H1 (cell line): ENCODE results near the gene SLC38A8. TPM values are rescaled to one million over a fixed set of nuclear protein-coding genes. Genes with fewer than 3 reads are reported as not detected.

Experiments
- CTCF ChIA-PET: fragments of 300-600 bp; sonication (Branson Sonifier 250); formaldehyde crosslinking; loops from one replicate; lab custom pipeline; 2021; ENCODE audit not compliant: partially characterized antibody; lab: Charles Lee
- POLR2A ChIA-PET: fragments of 300-600 bp; sonication (Branson Sonifier 250); formaldehyde crosslinking; loops from one replicate; lab custom pipeline; 2021; ENCODE audit warnings: inconsistent platforms; ENCODE audit not compliant: partially characterized antibody; lab: Charles Lee
- DNase-seq, 2 experiments: peaks; one replicate each; pipeline versions ENCODE4 v3.0.0 to v3.0.0-alpha.2; 2010 to 2022; ENCODE audit warnings: low spot score in 2 of 2, low read depth in 1 of 2, mixed read lengths in 1 of 2
- FAIRE-seq: peaks from 2 replicates; lab custom pipeline; 2011; peaks lifted over from hg19 to GRCh38; lab: Jason Lieb, UNC
- H2AFZ ChIP-seq: 2 replicates; pipeline ENCODE4 v1.8.1; 2012; ENCODE audit warnings: low read length, inconsistent platforms
- H2AK5ac ChIP-seq: 2 replicates; pipeline ENCODE4 v1.6.1; 2013; ENCODE audit warnings: low read depth, low read length
- H2BK120ac ChIP-seq: replicated peaks from 2 replicates; pipeline ENCODE3; 2013; ENCODE audit warnings: low read depth, low read length, inconsistent platforms
- H2BK12ac ChIP-seq: 2 replicates; pipeline ENCODE4 v1.6.1; 2013; ENCODE audit warnings: low read depth, low read length
- H2BK15ac ChIP-seq: 2 replicates; pipeline ENCODE4 v1.6.1; 2013; ENCODE audit warnings: low read length
- H2BK20ac ChIP-seq: 2 replicates; pipeline ENCODE4 v1.6.1; 2013; ENCODE audit warnings: low read length
- H2BK5ac ChIP-seq: 2 replicates; pipeline ENCODE4 v1.6.1; 2013; ENCODE audit warnings: low read depth, low read length
- H3K14ac ChIP-seq: 2 replicates; pipeline ENCODE4 v1.6.1; 2013; ENCODE audit warnings: inconsistent platforms; ENCODE audit not compliant: insufficient read length
- H3K18ac ChIP-seq: 2 replicates; pipeline ENCODE4 v1.6.1; 2013; ENCODE audit warnings: low read length; ENCODE audit errors: extremely low read depth
- H3K23ac ChIP-seq: 2 replicates; pipeline ENCODE4 v1.6.1; 2013; ENCODE audit warnings: inconsistent platforms; ENCODE audit not compliant: insufficient read length
- H3K23me2 ChIP-seq: 2 replicates; pipeline ENCODE4 v1.6.1; 2013; ENCODE audit warnings: low read depth, low read length
- H3K27ac ChIP-seq: 2 replicates; pipeline ENCODE4 v1.6.1; 2011; ENCODE audit warnings: low read depth, low read length, inconsistent platforms
- H3K27me3 ChIP-seq, 4 experiments: replicated peaks in 1 of 4; 1 replicate in 1 of 4; 2 replicates in 3 of 4; pipeline versions ENCODE4 v1.6.1 to v1.8.1; 2011 to 2013; ENCODE audit warnings: low read length in 3 of 4, mild to moderate bottlenecking in 3 of 4, inconsistent platforms in 2 of 4, mixed read lengths in 2 of 4, moderate library complexity in 1 of 4; ENCODE audit not compliant: control insufficient read depth in 3 of 4, insufficient read depth in 3 of 4; ENCODE audit errors: extremely low read depth in 1 of 4
- H3K36me3 ChIP-seq, 4 experiments: 2 replicates each; pipeline versions ENCODE4 v1.6.1 to v1.8.1; 2011 to 2013; ENCODE audit warnings: mild to moderate bottlenecking in 4 of 4, low read length in 3 of 4, moderate library complexity in 2 of 4, control low read depth in 1 of 4, inconsistent platforms in 1 of 4; ENCODE audit not compliant: insufficient read depth in 4 of 4, control insufficient read depth in 2 of 4
- H3K4ac ChIP-seq: replicated peaks from 2 replicates; pipeline ENCODE3; 2013; ENCODE audit warnings: low read length, low read depth, mixed read lengths, inconsistent platforms; ENCODE audit not compliant: insufficient read length
- H3K4me1 ChIP-seq, 4 experiments: replicated peaks in 1 of 4; 1 replicate in 1 of 4; 2 replicates in 3 of 4; pipeline versions ENCODE4 v1.6.1 to v1.8.1; 2011 to 2013; ENCODE audit warnings: low read length in 3 of 4, inconsistent platforms in 2 of 4, mixed read lengths in 1 of 4; ENCODE audit not compliant: insufficient read depth in 4 of 4, control insufficient read depth in 3 of 4
- H3K4me2 ChIP-seq, 2 experiments: 2 replicates each; pipeline versions ENCODE4 v1.6.1 to v1.8.1; 2011 to 2013; ENCODE audit warnings: low read depth in 2 of 2, low read length in 2 of 2, control low read depth in 1 of 2, inconsistent platforms in 1 of 2, mild to moderate bottlenecking in 1 of 2; ENCODE audit not compliant: insufficient read depth in 1 of 2
- H3K4me3 ChIP-seq, 4 experiments: fragments of 200-600, 300-600 bp in 1 of 4; sonication (generic), shearing (Covaris generic), sonication (Bioruptor Twin) in 1 of 4; 2 replicates each; pipeline versions ENCODE4 v1.5.1 to v1.8.1; 2011 to 2016; ENCODE audit warnings: low read length in 4 of 4, low read depth in 3 of 4, control low read depth in 2 of 4, inconsistent platforms in 2 of 4, mild to moderate bottlenecking in 2 of 4, mixed read lengths in 1 of 4, moderate library complexity in 1 of 4; ENCODE audit not compliant: insufficient read depth in 2 of 4; ENCODE audit errors: extremely low read depth in 1 of 4
- H3K56ac ChIP-seq: replicated peaks from 2 replicates; pipeline ENCODE3; 2013; ENCODE audit warnings: low read depth, mild to moderate bottlenecking, mixed read lengths, low read length, inconsistent platforms; ENCODE audit not compliant: insufficient read length
- H3K79me1 ChIP-seq: 2 replicates; pipeline ENCODE4 v1.6.1; 2013; ENCODE audit warnings: low read depth, low read length, control low read depth
- H3K79me2 ChIP-seq, 2 experiments: 2 replicates each; pipeline versions ENCODE4 v1.6.1 to v1.8.1; 2012 to 2013; ENCODE audit warnings: low read length in 2 of 2, mild to moderate bottlenecking in 2 of 2, inconsistent platforms in 1 of 2; ENCODE audit not compliant: insufficient read depth in 2 of 2, control insufficient read depth in 1 of 2
- H3K9ac ChIP-seq, 4 experiments: replicated peaks in 1 of 4; 1 replicate in 1 of 4; 2 replicates in 3 of 4; pipeline versions ENCODE4 v1.6.1 to v1.8.1; 2011 to 2013; ENCODE audit warnings: low read depth in 3 of 4, low read length in 3 of 4, control low read depth in 2 of 4, mild to moderate bottlenecking in 2 of 4, moderate library complexity in 2 of 4, inconsistent platforms in 1 of 4; ENCODE audit errors: extremely low read depth in 1 of 4
- H3K9me3 ChIP-seq, 2 experiments: 2 replicates each; pipeline versions ENCODE4 v1.6.1 to v1.8.1; 2012 to 2013; ENCODE audit warnings: mild to moderate bottlenecking in 2 of 2, moderate library complexity in 2 of 2, control low read depth in 1 of 2, inconsistent platforms in 1 of 2, low read depth in 1 of 2, low read length in 1 of 2, mixed read lengths in 1 of 2; ENCODE audit not compliant: insufficient read depth in 2 of 2
- H4K20me1 ChIP-seq, 2 experiments: replicated peaks in 1 of 2; 2 replicates each; pipeline versions ENCODE3 to v1.8.1; 2011 to 2013; ENCODE audit warnings: inconsistent platforms in 2 of 2, low read length in 2 of 2, mild to moderate bottlenecking in 1 of 2; ENCODE audit not compliant: insufficient read depth in 2 of 2, control insufficient read depth in 1 of 2
- H4K5ac ChIP-seq: 2 replicates; pipeline ENCODE4 v1.6.1; 2013; ENCODE audit warnings: low read length, low read depth, mixed read lengths, inconsistent platforms; ENCODE audit not compliant: insufficient read length
- H4K8ac ChIP-seq: 2 replicates; pipeline ENCODE4 v1.8.0; 2013; ENCODE audit warnings: mild to moderate bottlenecking, moderate library complexity, low read length, inconsistent platforms; ENCODE audit not compliant: insufficient read depth; ENCODE audit errors: extremely low read depth
- H4K91ac ChIP-seq: replicated peaks from 2 replicates; pipeline ENCODE3; 2013; ENCODE audit warnings: low read length, mixed read lengths, inconsistent platforms; ENCODE audit not compliant: insufficient read length
- ASH2L ChIP-seq: fragments of 200-600, 300-600 bp; sonication (generic); IDR thresholded peaks from one replicate; pipeline ENCODE4 v1.7.1; 2017; ENCODE audit warnings: low read length
- BACH1 ChIP-seq: IDR thresholded peaks from 2 replicates; pipeline ENCODE4 v1.6.1; 2012; ENCODE audit warnings: low read length, improper control_type of control experiment
- BCL11A ChIP-seq, 2 experiments: IDR thresholded peaks; one replicate each; pipeline ENCODE4 v1.6.1; 2011; ENCODE audit warnings: low read depth in 2 of 2, low read length in 2 of 2, mild to moderate bottlenecking in 2 of 2
- CEBPB ChIP-seq: IDR thresholded peaks from 2 replicates; pipeline ENCODE4 v1.6.1; 2012; ENCODE audit warnings: low read depth, low read length
- CHD1 ChIP-seq: IDR thresholded peaks from 2 replicates; pipeline ENCODE4 v1.6.1; 2012; ENCODE audit warnings: low read depth, low read length, improper control_type of control experiment
- CREB1 ChIP-seq: IDR thresholded peaks from 2 replicates; pipeline ENCODE4 v1.6.1; 2012; ENCODE audit warnings: inconsistent platforms
- EZH2 ChIP-seq: fragments of 200-600 bp; sonication (generic); IDR thresholded peaks from 2 replicates; pipeline ENCODE4 v1.7.1; 2012; ENCODE audit warnings: low read depth, mild to moderate bottlenecking, moderate library complexity, low read length, inconsistent platforms; ENCODE audit not compliant: severe bottlenecking
- GTF2F1 ChIP-seq: IDR thresholded peaks from 2 replicates; pipeline ENCODE4 v1.6.1; 2012; ENCODE audit warnings: low read depth, low read length, improper control_type of control experiment, borderline replicate concordance
- POLR2A ChIP-seq, 2 experiments: IDR thresholded peaks; 1 replicate in 1 of 2; 2 replicates in 1 of 2; pipeline ENCODE4 v1.6.1; 2011; ENCODE audit warnings: low read depth in 2 of 2, low read length in 2 of 2, mild to moderate bottlenecking in 2 of 2; ENCODE audit errors: control extremely low read depth in 1 of 2
- POU5F1 ChIP-seq: IDR thresholded peaks from 2 replicates; pipeline ENCODE4 v1.6.1; 2011; ENCODE audit warnings: low read depth, mild to moderate bottlenecking, low read length, moderate library complexity
- RBBP5 ChIP-seq: IDR thresholded peaks from 2 replicates; pipeline ENCODE4 v1.7.1; 2012; ENCODE audit warnings: low read depth, mild to moderate bottlenecking, inconsistent platforms, low read length, moderate library complexity, borderline replicate concordance
- RFX5 ChIP-seq: IDR thresholded peaks from 2 replicates; pipeline ENCODE4 v1.6.1; 2011; ENCODE audit warnings: low read depth, low read length, improper control_type of control experiment, borderline replicate concordance
- TAF7 ChIP-seq: optimal IDR thresholded peaks from 2 replicates; pipeline ENCODE3; 2011; ENCODE audit warnings: low read depth, mild to moderate bottlenecking, inconsistent platforms, low read length, moderate library complexity, borderline replicate concordance
- YY1 ChIP-seq: IDR thresholded peaks from 2 replicates; pipeline ENCODE4 v1.6.1; 2011; ENCODE audit warnings: low read depth, mild to moderate bottlenecking, low read length
- ZNF274 ChIP-seq: IDR thresholded peaks from 2 replicates; pipeline ENCODE4 v1.7.0; 2012; ENCODE audit warnings: low read length, borderline replicate concordance; ENCODE audit errors: extremely low read depth
- WGBS, 2 experiments: shearing (Covaris generic) in 1 of 2; methylation state at CpG; one replicate each; pipeline versions ENCODE4 v1.1.6 to v1.1.7; 2013 to 2015; ENCODE audit warnings: low lambda C conversion rate in 2 of 2, mixed read lengths in 2 of 2, inconsistent platforms in 1 of 2, low coverage in 1 of 2, missing lambda C conversion rate in 1 of 2; ENCODE audit not compliant: insufficient replicate concordance in 2 of 2, insufficient coverage in 1 of 2, insufficient read length in 1 of 2; ENCODE audit errors: extremely low coverage in 1 of 2, missing lambda C conversion rate in 1 of 2; 5-methylcytosine and 5-hydroxymethylcytosine counted together
- polyA plus RNA-seq, 7 experiments: library from polyadenylated mRNA; depleted of rRNA in 3 of 7; stranded (reverse) in 5 of 7; unstranded in 2 of 7; fragments of >200 nt in 5 of 7; fragments of 200-250 nt in 2 of 7; gene quantifications; 1 replicate in 5 of 7; 2 replicates in 1 of 7; 4 replicates in 1 of 7; pipeline versions ENCODE4 v1.2.1 to v1.2.3, GENCODE V29; 2011 to 2013; ENCODE audit warnings: missing spikeins in 2 of 7, mixed read lengths in 2 of 7
- total RNA-seq: library from RNA; stranded (reverse); fragmentation: NEBNext Ultra II Directional; extraction: Animal tissue kit (Norgen Biotek cat#: 25700); gene quantifications from 2 replicates; pipeline ENCODE4 v1.2.1, GENCODE V29; 2021

SLC38A8 gene
- total and polyA plus RNA-seq, 2 of the 8 experiments (the other 6 are each of a cell fraction or from before 2014, with no cell fraction given), result 0.08 TPM; not detected in 1

- Histone ChIP-seq H2BK20ac (no peak overlapping the region), H3K4me2 (no peak overlapping the region), H3K36me3 (peaks cover 17 to 40% (median 32%) of the 10 kb centered on the region in 4 experiments; a peak in 7 of 8 replicates), H3K4me1 (no peaks in the 10 kb centered on the region), H3K27ac (no peak overlapping the region), H3K56ac (no peak overlapping the region), H4K20me1 (peaks cover 0 to 4% of the 10 kb centered on the region in 2 experiments), H4K8ac (no peak overlapping the region), H4K5ac (no peak overlapping the region), H2BK5ac (no peak overlapping the region), H3K14ac (no peak overlapping the region), H3K23ac (no peak overlapping the region), H3K9ac (no peak overlapping the region), H2BK15ac (no peak overlapping the region), H3K23me2 (no peaks in the 10 kb centered on the region), H3K27me3 (no peaks in the 10 kb centered on the region), H3K18ac (no peak overlapping the region), H3K79me1 (no peaks in the 10 kb centered on the region; the same call in 1 of the 2 replicates), H3K79me2 (peaks cover 0 to 3% of the 10 kb centered on the region in 2 experiments; a peak in 2 of 4 replicates), H2AK5ac (no peak overlapping the region), H2BK12ac (no peak overlapping the region), H3K9me3 (no peaks in the 10 kb centered on the region), H2BK120ac (no peak overlapping the region), H2AFZ (no peak overlapping the region), H3K4me3 (no peak overlapping the region), H4K91ac (no peak overlapping the region), H3K4ac (no peak overlapping the region)
- DNase-seq (no peak), FAIRE-seq (no peak)
- 89% methylated on average over 11 of the region's 11 CpGs; no CpG with 5 or more reads in 1 of the 2 experiments for WGBS, 2 experiments
- CTCF ChIA-PET, result interaction anchor here (1.1 to 10.5 kb wide), 9 partner anchors 8 to 399 kb away, joined by 3 to 93 read pairs (median 11); no protein-coding TSS in a partner anchor
- POLR2A ChIA-PET, result no interaction called here
- TF ChIP-seq BACH1, result no peak
- no peak for TF ChIP-seq TAF7
- TF ChIP-seq ZNF274, result no peak
- TF ChIP-seq GTF2F1, result no peak
- no peak for TF ChIP-seq CEBPB
- no peak for TF ChIP-seq RBBP5
- TF ChIP-seq CREB1, result no peak
- TF ChIP-seq RFX5, result no peak
- TF ChIP-seq BCL11A (IDR thresholded peaks at IDR 0.05; ENCODE audit: low read depth in 2 of 2, low read length in 2 of 2), result no peak
- no peak for TF ChIP-seq CHD1
- TF ChIP-seq ASH2L, result no peak
- TF ChIP-seq EZH2, result no peak
- no peak for TF ChIP-seq POLR2A (IDR thresholded peaks at IDR 0.05; ENCODE audit: control extremely low read depth in 1 of 2, low read depth in 2 of 2, low read length in 2 of 2)
- no peak for TF ChIP-seq POU5F1
- TF ChIP-seq YY1, result no peak
Measured at GRCh38 chr16:84082835-84083569, 40.4 kb upstream of the SLC38A8 start.
